Caco-2 (cell line): Measurements from ENCODE around the gene SMIM35. TPM values are rescaled to one million over a fixed set of nuclear protein-coding genes. Genes with fewer than 3 reads are reported as not detected.
A peak's percentile ranks its signal among the peaks of the same experiment; 100 is the strongest.

Experiments
- BruUV-seq: library from RNA; stranded (reverse); fragments of 400-500 nt; replicated peaks from 2 replicates; lab custom pipeline; 2021; lab: Mats Ljungman, UMichigan
- CTCF ChIA-PET: fragments of 300-600 bp; sonication (Branson Sonifier 250); formaldehyde crosslinking; loops from one replicate; lab custom pipeline; 2022; ENCODE audit warnings: antibody characterized with exemption; lab: Charles Lee
- POLR2A ChIA-PET: fragments of 300-600 bp; sonication (Branson Sonifier 250); formaldehyde crosslinking; loops from one replicate; lab custom pipeline; 2022; ENCODE audit warnings: antibody characterized with exemption; lab: Charles Lee
- DNase-seq, 2 experiments: peaks; one replicate each; pipeline versions ENCODE4 v3.0.0 to v3.0.0-alpha.2; 2020 to 2022
- H3K27me3 ChIP-seq: replicated peaks from 2 replicates; pipeline ENCODE4 v1.6.0; 2011; ENCODE audit warnings: low read length; ENCODE audit not compliant: control insufficient read depth, insufficient read depth
- H3K36me3 ChIP-seq: 2 replicates; pipeline ENCODE4 v1.5.1; 2011; ENCODE audit warnings: low read length; ENCODE audit not compliant: control insufficient read depth, insufficient read depth
- H3K4me1 ChIP-seq: fragments of 250-450 bp; sonication (Bioruptor Pico); 2 replicates; pipeline ENCODE4 v1.5.1; 2020; ENCODE audit warnings: mild to moderate bottlenecking
- H3K4me3 ChIP-seq: 2 replicates; pipeline ENCODE4 v1.5.1; 2011; ENCODE audit warnings: low read depth, mild to moderate bottlenecking, control low read depth, low read length
- H3K9me3 ChIP-seq: fragments of 250-450 bp; sonication (Bioruptor Pico); 2 replicates; pipeline ENCODE4 v1.5.1; 2020; ENCODE audit warnings: mild to moderate bottlenecking, moderate library complexity
- H3K27ac Mint-ChIP-seq: one replicate; pipeline ENCODE4 v1.8.0; 2022; ENCODE audit warnings: mixed read lengths; ENCODE audit not compliant: unreplicated experiment
- H3K27me3 Mint-ChIP-seq: one replicate; pipeline ENCODE4 v1.8.0; 2022; ENCODE audit warnings: mixed read lengths; ENCODE audit not compliant: insufficient read depth, unreplicated experiment
- H3K36me3 Mint-ChIP-seq: one replicate; pipeline ENCODE4 v1.8.0; 2022; ENCODE audit warnings: mild to moderate bottlenecking, mixed read lengths; ENCODE audit not compliant: insufficient read depth, unreplicated experiment
- H3K4me1 Mint-ChIP-seq: one replicate; pipeline ENCODE4 v1.8.0; 2022; ENCODE audit warnings: low read depth, mixed read lengths; ENCODE audit not compliant: unreplicated experiment
- H3K4me3 Mint-ChIP-seq: one replicate; pipeline ENCODE4 v1.8.0; 2022; ENCODE audit warnings: mild to moderate bottlenecking, moderate library complexity, mixed read lengths; ENCODE audit not compliant: unreplicated experiment
- H3K9me3 Mint-ChIP-seq: one replicate; pipeline ENCODE4 v1.8.0; 2022; ENCODE audit warnings: mixed read lengths; ENCODE audit not compliant: unreplicated experiment
- intact Hi-C: fragments of 100-400 bp; cut with micrococcal nuclease; formaldehyde crosslinking; loops from one replicate; pipeline ENCODE4 v1.10.0; 2022; ENCODE audit not compliant: unreplicated experiment
- total RNA-seq: library from RNA; stranded (reverse); gene quantifications from 2 replicates; pipeline ENCODE4 v1.2.3, GENCODE V29; 2022
- TF ChIP-seq, protein P1 (sequence below), 2 experiments: fragments of 200-600 bp in 1 of 2; IDR thresholded peaks; 1 replicate in 1 of 2; 2 replicates in 1 of 2; pipeline versions ENCODE4 v1.5.1 to v1.8.0; 2011 to 2022; ENCODE audit warnings: antibody characterized with exemption in 1 of 2, control low read depth in 1 of 2, inconsistent platforms in 1 of 2, low read depth in 1 of 2, low read length in 1 of 2, mild to moderate bottlenecking in 1 of 2, moderate library complexity in 1 of 2; ENCODE audit not compliant: insufficient read depth in 1 of 2, severe bottlenecking in 1 of 2, unreplicated experiment in 1 of 2

Gene SMIM35
- total RNA-seq, 1 experiment from 2014 or later, result not detected

DNA sequence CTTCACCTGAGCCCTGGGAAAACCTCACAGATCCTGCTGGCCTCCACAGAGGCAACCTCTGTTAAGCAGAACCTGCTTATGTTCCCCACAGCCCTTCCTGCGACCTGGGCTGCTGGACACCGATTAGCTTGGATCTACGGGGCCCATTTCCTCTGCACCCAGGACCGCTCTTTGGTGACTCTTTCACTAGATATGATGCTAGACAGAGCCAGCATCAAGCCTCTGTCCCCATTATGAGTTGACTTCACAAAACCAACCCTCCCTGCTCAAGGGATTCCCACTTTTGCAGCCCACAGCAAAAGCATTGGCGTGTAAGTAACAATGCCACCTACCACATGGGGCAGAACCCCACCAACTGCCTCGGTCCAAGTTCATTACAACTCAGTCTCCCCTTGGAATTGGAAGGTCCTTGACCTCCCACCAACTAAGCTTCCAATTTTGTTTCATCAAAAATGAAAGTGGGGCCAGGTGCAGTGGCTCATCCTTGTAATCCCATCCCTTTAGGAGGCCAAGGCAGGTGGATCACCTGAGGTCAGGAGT, 25.1 kb downstream of the SMIM35 start:
- H3K9me3 ChIP-seq, result no peaks in the 10 kb centered on the region; the same call in 1 of the 2 replicates
- H3K4me3 Mint-ChIP-seq, result no peak overlapping the region
- no peaks in the 10 kb centered on the region for H3K27me3 Mint-ChIP-seq
- H3K4me1 Mint-ChIP-seq, result peaks cover 13% of the 10 kb centered on the region
- BruUV-seq, result no TSS peak
- intact Hi-C loops, result no loop called here
- H3K27ac Mint-ChIP-seq, result no peak overlapping the region
- TF ChIP-seq, protein P1, sequence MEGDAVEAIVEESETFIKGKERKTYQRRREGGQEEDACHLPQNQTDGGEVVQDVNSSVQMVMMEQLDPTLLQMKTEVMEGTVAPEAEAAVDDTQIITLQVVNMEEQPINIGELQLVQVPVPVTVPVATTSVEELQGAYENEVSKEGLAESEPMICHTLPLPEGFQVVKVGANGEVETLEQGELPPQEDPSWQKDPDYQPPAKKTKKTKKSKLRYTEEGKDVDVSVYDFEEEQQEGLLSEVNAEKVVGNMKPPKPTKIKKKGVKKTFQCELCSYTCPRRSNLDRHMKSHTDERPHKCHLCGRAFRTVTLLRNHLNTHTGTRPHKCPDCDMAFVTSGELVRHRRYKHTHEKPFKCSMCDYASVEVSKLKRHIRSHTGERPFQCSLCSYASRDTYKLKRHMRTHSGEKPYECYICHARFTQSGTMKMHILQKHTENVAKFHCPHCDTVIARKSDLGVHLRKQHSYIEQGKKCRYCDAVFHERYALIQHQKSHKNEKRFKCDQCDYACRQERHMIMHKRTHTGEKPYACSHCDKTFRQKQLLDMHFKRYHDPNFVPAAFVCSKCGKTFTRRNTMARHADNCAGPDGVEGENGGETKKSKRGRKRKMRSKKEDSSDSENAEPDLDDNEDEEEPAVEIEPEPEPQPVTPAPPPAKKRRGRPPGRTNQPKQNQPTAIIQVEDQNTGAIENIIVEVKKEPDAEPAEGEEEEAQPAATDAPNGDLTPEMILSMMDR (IDR thresholded peaks at IDR 0.05; ENCODE audit: insufficient read depth in 1 of 2, low read depth in 1 of 2, low read length in 1 of 2, severe bottlenecking in 1 of 2, unreplicated experiment in 1 of 2), result no peak
- POLR2A ChIA-PET, result no interaction called here
- CTCF ChIA-PET, result interaction anchor here (0.8 to 1.9 kb wide), 2 partner anchors 24 to 115 kb away, joined by 3 to 6 read pairs; no protein-coding TSS in a partner anchor
- H3K36me3 Mint-ChIP-seq, result no peaks in the 10 kb centered on the region
- H3K36me3 ChIP-seq, result no peaks in the 10 kb centered on the region
- peak in 1 of 2 experiments; percentile 32 for DNase-seq
- peaks cover 12% of the 10 kb centered on the region for H3K9me3 Mint-ChIP-seq
- H3K4me3 ChIP-seq, result no peak overlapping the region
- H3K27me3 ChIP-seq, result no peaks in the 10 kb centered on the region
- peaks cover 12% of the 10 kb centered on the region for H3K4me1 ChIP-seq

- Mint-ChIP-seq H3K4me1 (peaks cover 13% of the 10 kb centered on the region), H3K4me3 (no peak overlapping the region), H3K36me3 (no peaks in the 10 kb centered on the region), H3K27me3 (no peaks in the 10 kb centered on the region), H3K27ac (no peak overlapping the region), H3K9me3 (peaks cover 12% of the 10 kb centered on the region)
- Histone ChIP-seq H3K27me3 (no peaks in the 10 kb centered on the region), H3K4me3 (no peak overlapping the region), H3K4me1 (peaks cover 12% of the 10 kb centered on the region), H3K36me3 (no peaks in the 10 kb centered on the region), H3K9me3 (no peaks in the 10 kb centered on the region; the same call in 1 of the 2 replicates)
- intact Hi-C loops, result no loop called here
- TF ChIP-seq, protein P1 (IDR thresholded peaks at IDR 0.05; ENCODE audit: insufficient read depth in 1 of 2, low read depth in 1 of 2, low read length in 1 of 2, severe bottlenecking in 1 of 2, unreplicated experiment in 1 of 2), result no peak
- peak in 1 of 2 experiments; percentile 51 for DNase-seq
- ChIA-PET POLR2A (no interaction called here), CTCF (interaction anchor here (0.8 to 1.9 kb wide), 2 partner anchors 23 to 114 kb away, joined by 3 to 6 read pairs; no protein-coding TSS in a partner anchor)
- BruUV-seq, result no TSS peak
These were observed 25.9 kb downstream of the SMIM35 start for GRCh38 chr11:118060869-118061268.

DNA sequence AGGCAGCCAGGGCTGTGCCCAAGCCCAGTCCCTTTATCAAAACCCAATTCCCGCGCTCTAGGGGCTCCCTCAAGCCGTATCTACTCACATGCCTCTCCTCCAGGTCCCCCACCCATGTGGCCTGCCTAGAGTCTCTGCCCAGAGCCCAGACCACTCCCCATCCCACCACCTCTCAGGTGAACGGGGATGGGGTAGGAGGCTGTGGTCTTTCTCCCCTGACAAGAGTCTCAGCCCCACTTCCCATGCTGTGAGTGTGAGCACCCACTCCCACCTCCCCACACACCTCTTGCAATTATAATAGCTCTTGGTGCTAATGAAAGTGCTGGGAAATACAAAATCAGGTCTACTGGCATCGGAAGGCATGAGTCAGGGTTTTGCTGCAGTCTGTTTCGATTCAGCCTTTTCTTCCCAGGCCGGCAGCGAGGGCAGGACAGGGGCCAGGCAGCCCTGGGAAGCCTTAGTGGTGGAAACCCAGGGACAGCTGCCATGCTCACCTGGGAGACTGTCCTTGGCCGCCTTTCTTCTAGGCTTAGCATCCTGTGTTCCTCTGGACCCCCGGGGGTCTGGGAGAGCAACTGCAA, 26.6 kb downstream of the SMIM35 start:
- CTCF ChIA-PET, result interaction anchor here (1.9 kb wide), 1 partner anchor 113 kb away, joined by 6 read pairs; no protein-coding TSS in a partner anchor
- DNase-seq, result peak in 1 of 2 experiments; percentile 37
- Mint-ChIP-seq H3K4me1 (peaks cover 13% of the 10 kb centered on the region), H3K9me3 (peaks cover 12% of the 10 kb centered on the region), H3K36me3 (no peaks in the 10 kb centered on the region), H3K4me3 (no peak overlapping the region), H3K27ac (no peak overlapping the region), H3K27me3 (no peaks in the 10 kb centered on the region)
- no TSS peak for BruUV-seq
- POLR2A ChIA-PET, result no interaction called here
- Histone ChIP-seq H3K9me3 (no peaks in the 10 kb centered on the region; the same call in 1 of the 2 replicates), H3K4me1 (peaks cover 12% of the 10 kb centered on the region), H3K36me3 (no peaks in the 10 kb centered on the region), H3K4me3 (no peak overlapping the region), H3K27me3 (no peaks in the 10 kb centered on the region)
- intact Hi-C loops, result no loop called here
- TF ChIP-seq, protein P1 (IDR thresholded peaks at IDR 0.05; ENCODE audit: insufficient read depth in 1 of 2, low read depth in 1 of 2, low read length in 1 of 2, severe bottlenecking in 1 of 2, unreplicated experiment in 1 of 2), result no peak
